Upper lobe of left lung (tissue), 4 donors: ENCODE results near the gene MC5R.

Experiments used
- POLR2A ChIP-seq, 4 donors: fragments of 450-650 bp; IDR thresholded peaks; one replicate each; pipeline ENCODE4 v1.5.1; 2016 to 2017; ENCODE audit warnings: antibody characterized with exemption in 4 of 4, mild to moderate bottlenecking in 2 of 4
- TF ChIP-seq, protein P1 (sequence below), 6 experiments: fragments of 450-650 bp in 4 of 6; fragments of 200-600 bp in 2 of 6; sonication (generic) in 2 of 6; IDR thresholded peaks; one replicate each; pipeline ENCODE4 v1.5.1; 2016 to 2019; ENCODE audit warnings: antibody characterized with exemption in 6 of 6

- TF ChIP-seq, protein P1, sequence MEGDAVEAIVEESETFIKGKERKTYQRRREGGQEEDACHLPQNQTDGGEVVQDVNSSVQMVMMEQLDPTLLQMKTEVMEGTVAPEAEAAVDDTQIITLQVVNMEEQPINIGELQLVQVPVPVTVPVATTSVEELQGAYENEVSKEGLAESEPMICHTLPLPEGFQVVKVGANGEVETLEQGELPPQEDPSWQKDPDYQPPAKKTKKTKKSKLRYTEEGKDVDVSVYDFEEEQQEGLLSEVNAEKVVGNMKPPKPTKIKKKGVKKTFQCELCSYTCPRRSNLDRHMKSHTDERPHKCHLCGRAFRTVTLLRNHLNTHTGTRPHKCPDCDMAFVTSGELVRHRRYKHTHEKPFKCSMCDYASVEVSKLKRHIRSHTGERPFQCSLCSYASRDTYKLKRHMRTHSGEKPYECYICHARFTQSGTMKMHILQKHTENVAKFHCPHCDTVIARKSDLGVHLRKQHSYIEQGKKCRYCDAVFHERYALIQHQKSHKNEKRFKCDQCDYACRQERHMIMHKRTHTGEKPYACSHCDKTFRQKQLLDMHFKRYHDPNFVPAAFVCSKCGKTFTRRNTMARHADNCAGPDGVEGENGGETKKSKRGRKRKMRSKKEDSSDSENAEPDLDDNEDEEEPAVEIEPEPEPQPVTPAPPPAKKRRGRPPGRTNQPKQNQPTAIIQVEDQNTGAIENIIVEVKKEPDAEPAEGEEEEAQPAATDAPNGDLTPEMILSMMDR (IDR thresholded peaks at IDR 0.05): no peak
- TF ChIP-seq POLR2A (IDR thresholded peaks at IDR 0.05): no peak
Measured at GRCh38 chr18:13871701-13872100, 47.8 kb downstream of the MC5R start.
